GM19043 (cell line): Measurements from ENCODE around the gene TIAM1.
"Not testable (repeated sequence)": the region's sequence is repeated elsewhere in the genome, so short reads cannot be mapped to it uniquely, and the experiment has no call there.

Source experiments
- ATAC-seq: cut with Tn5 transposase; IDR thresholded peaks from one replicate; pipeline ENCODE4 v1.9.1; 2021; ENCODE audit warnings: low read depth; ENCODE audit not compliant: unreplicated experiment

TIAM1 gene

GRCh38 chr21:31260790-31261189, 83.3 kb downstream of the TIAM1 start:
- ATAC-seq, result no peak

DNA sequence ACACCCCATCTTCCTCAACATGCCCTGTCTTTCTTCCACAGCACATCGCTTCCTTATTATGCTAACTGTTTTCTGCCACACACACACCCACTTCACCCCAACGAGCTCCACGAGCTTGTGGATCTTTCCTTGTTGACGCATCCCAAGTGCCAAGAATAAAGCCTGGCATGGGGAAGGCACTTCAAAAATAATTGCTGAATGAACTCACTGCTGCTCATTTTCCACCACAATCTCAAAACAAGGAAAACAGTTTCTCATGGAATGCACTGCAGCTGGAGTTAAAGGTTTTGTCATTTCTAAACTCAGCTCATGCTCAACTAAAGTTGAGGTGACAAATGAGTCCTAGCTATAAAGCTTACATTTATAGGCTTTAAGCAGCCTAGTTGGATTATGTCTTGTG, 86.0 kb downstream of the TIAM1 start:
- ATAC-seq, result no peak

- no peak for ATAC-seq
Observed at GRCh38 chr21:31257265-31257664, 86.8 kb downstream of the TIAM1 start.

DNA sequence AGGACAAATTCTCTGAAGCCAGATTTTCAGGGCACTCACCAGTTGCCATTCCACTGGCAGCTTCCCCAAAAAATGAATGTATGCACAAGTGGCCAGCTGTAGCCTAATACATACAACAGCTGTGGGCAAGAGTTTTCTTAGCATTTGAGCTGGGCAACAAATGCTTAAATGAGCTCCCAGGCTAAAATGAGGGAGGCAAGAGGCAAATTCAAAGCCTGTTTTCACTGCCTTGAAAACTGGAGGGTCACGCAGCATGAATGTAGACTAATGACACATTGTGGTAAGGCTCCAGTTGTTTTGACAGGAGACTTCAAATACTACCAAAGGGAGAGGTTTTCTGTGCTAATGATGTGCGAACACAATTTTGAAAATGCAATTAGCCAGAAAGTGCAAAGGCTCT, 88.2 kb downstream of the TIAM1 start:
- ATAC-seq, result no peak

DNA sequence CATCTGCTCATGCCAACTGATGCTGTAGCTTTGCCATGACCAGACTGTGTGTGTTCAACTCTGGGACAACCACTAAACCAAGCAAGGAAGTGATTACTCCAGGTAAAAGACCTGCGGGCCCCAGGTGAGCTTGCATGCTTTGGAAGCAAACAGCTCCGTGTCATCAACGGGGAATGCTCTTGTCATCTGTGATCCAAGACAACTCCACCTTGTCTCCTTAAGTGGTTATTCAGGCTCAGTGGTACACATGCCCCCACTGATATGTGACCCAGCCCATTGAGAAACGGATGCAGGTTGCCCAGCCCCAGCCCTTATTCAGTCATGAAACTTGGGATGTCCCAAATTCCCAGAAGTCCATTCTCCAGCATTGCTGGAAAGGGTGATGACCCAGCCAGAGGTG, 89.0 kb downstream of the TIAM1 start:
- no peak for ATAC-seq

DNA sequence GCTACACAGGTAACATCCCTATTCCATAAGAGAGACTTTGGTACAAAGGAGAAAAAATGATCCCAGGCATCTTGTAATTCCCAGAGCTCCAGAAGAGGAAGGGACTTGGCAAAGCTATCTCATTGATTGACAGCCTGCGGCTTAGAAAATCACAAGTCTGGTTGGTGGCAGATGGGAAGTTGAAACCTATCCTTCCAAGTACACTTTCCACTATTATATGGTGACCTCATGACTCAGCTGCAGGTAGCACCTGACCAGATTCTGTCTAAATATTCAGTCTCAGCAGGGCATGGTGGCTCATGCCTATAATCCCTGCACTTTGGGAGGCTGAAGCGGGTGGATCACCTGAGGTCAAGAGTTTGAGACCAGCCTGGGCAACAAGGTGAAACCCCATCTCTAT, 89.9 kb downstream of the TIAM1 start:
- no peak for ATAC-seq

GRCh38 chr21:31253684-31254083, 90.4 kb downstream of the TIAM1 start:
- no peak for ATAC-seq

GRCh38 chr21:31252611-31253010, 91.5 kb downstream of the TIAM1 start:
- no peak for ATAC-seq

DNA sequence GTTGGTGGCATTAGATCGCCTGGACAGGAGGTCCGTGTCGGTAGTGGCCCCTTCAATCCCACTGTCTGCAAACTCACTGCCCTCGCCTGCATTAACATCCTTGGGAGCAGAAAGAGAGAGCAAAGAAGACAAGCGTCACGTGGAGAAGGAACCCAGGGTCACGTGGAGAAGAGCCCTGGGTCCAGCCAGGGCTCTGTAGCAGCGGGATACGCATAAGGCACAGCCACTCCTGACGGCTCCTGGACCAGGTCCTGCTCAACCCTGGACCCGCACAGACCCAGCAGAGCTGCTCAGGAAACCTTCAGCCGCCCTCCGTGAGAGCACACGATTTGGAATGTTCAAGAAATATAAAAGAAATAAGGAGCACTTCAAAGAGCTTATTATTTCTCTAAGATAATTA, 92.0 kb downstream of the TIAM1 start:
- no peak for ATAC-seq

DNA sequence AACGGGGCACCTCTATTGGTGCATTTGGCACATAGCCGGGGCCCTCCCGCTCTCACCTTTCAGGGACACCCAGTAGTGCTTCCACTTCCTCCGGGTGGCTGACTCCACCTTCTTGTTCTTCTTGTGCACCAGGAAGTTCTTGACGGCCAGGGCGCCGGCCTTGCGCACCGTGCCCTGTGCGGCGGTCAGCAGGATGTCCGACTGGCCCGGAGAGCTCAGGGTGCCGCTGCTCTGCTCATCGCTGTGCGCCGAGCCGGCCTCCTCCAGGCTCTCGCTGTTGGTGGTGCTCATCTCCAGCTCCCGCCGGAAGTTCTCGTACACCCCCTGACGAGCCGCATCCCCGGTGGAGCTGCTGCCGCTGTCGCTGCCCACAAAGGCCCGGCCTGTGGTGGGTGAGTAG, 92.4 kb downstream of the TIAM1 start:
- ATAC-seq, result no peak

- ATAC-seq, result no peak
Observed at GRCh38 chr21:31248598-31248997, 95.5 kb downstream of the TIAM1 start.

- no peak for ATAC-seq
Observed at GRCh38 chr21:31243611-31244010, 100.5 kb downstream of the TIAM1 start.

- no peak for ATAC-seq
Observed at GRCh38 chr21:31236528-31236927, 107.5 kb downstream of the TIAM1 start.

- no peak for ATAC-seq
Observed at GRCh38 chr21:31235671-31236450, 108.2 kb downstream of the TIAM1 start.

DNA sequence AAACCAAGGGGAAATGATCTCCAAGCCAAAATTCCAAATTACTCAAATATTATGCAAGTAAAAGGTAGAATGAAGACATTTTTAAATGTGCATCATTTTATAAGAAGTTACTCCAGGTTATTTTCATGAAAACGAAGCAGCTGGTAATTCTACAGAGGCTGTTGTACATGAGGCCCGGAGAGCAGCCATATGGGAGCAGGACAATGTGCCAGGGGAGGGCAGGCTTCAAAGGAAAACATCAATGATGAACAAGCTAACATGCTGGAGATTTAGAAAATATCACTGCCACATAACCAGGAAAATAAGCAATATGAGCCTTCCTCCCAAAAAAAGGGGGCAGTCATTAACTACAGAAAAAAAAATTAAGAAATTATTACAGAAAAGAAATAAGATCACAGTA, 109.1 kb downstream of the TIAM1 start:
- ATAC-seq, result no peak

- no peak for ATAC-seq
Observed at GRCh38 chr21:31233711-31234110, 110.3 kb downstream of the TIAM1 start.

DNA sequence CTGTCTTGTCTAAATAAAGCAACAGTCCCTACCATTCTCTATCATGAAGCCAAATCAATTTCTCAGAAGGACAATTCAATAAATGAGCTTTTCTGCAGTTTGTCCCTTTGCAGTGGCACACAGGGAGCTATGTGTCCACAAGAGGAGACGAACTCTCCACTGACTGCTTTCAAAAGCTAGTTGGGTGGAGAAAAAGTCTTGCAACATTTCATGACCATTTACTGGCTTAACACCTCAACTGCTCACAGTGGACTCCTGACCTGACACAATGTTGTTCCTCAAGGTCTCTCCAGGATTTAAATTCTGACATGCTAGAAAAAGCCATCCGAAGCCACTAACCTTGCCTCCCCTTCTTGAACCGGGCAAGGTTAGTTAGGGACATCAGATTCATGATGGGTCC, 111.7 kb downstream of the TIAM1 start:
- no peak for ATAC-seq

GRCh38 chr21:31230937-31231336, 113.1 kb downstream of the TIAM1 start:
- no peak for ATAC-seq

- ATAC-seq, result not testable (repeated sequence)
Observed at GRCh38 chr21:31228723-31229122, 115.3 kb downstream of the TIAM1 start.

GRCh38 chr21:31225713-31226112, 118.3 kb downstream of the TIAM1 start:
- ATAC-seq, result no peak

DNA sequence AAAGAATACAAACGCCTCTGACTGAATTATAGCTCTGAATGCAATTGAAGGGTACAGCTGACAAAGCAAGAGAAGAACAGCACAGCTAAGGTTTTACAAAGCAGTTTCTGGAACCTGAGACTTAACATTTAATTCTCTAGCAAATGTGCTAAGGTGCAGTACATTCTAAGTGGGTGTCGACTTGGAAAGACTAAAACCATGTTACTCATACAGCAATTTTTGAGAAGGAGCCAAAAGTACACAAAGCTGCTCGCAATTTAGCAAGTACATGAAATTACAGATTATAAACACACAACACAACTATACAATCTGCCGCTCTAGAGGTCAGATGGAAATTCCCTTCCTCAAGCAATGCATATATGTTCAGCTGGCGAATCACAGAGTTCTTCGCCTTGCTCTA, 121.9 kb downstream of the TIAM1 start:
- ATAC-seq, result no peak

- no peak for ATAC-seq
Observed at GRCh38 chr21:31221043-31221442, 123.0 kb downstream of the TIAM1 start.

- ATAC-seq, result no peak
Observed at GRCh38 chr21:31220575-31220974, 123.5 kb downstream of the TIAM1 start.
